Smooth muscle cell (in vitro differentiated cells): Measurements from ENCODE around the gene PKN1. TPM values are rescaled to one million over a fixed set of nuclear protein-coding genes. Genes with fewer than 3 reads are reported as not detected.

Experiments used
- DNase-seq: peaks from one replicate; lab custom pipeline; 2025; ENCODE audit not compliant: unreplicated experiment; lab: John Stamatoyannopoulos, UW
- H2AFZ ChIP-seq: fragments of 200-600 bp; sonication (generic); 2 replicates; pipeline ENCODE4 v1.6.0; 2016; ENCODE audit warnings: antibody characterized with exemption, low read depth, mild to moderate bottlenecking
- H3F3A ChIP-seq: fragments of 200-600 bp; sonication (generic); 2 replicates; pipeline ENCODE4 v1.6.0; 2017; ENCODE audit warnings: antibody characterized with exemption, low read depth
- H3K27ac ChIP-seq: fragments of 200-600 bp; sonication (generic); 2 replicates; pipeline ENCODE4 v1.5.1; 2016; ENCODE audit warnings: low read depth, mild to moderate bottlenecking
- H3K27me3 ChIP-seq: fragments of 200-600 bp; sonication (generic); 2 replicates; pipeline ENCODE4 v1.6.1; 2016; ENCODE audit warnings: low read depth, mild to moderate bottlenecking
- H3K36me3 ChIP-seq: fragments of 200-600 bp; sonication (generic); 2 replicates; pipeline ENCODE4 v1.5.1; 2016; ENCODE audit warnings: low read depth
- H3K4me1 ChIP-seq: fragments of 200-600 bp; sonication (generic); 2 replicates; pipeline ENCODE4 v1.5.1; 2016; ENCODE audit warnings: low read depth
- H3K4me2 ChIP-seq: fragments of 200-600 bp; sonication (generic); 2 replicates; pipeline ENCODE4 v1.6.0; 2016; ENCODE audit warnings: mild to moderate bottlenecking
- H3K4me3 ChIP-seq: fragments of 200-600 bp; sonication (generic); 2 replicates; pipeline ENCODE4 v1.5.1; 2016; ENCODE audit warnings: mild to moderate bottlenecking
- H3K79me2 ChIP-seq: fragments of 200-600 bp; sonication (generic); 2 replicates; pipeline ENCODE4 v1.6.0; 2016; ENCODE audit warnings: low read depth, mild to moderate bottlenecking
- H3K9ac ChIP-seq: fragments of 200-600 bp; sonication (generic); 2 replicates; pipeline ENCODE4 v1.6.0; 2016; ENCODE audit warnings: low read depth
- H3K9me3 ChIP-seq: fragments of 200-600 bp; sonication (generic); replicated peaks from 2 replicates; pipeline ENCODE4 v1.5.1; 2016; ENCODE audit warnings: low read depth
- H4K20me1 ChIP-seq: fragments of 200-600 bp; sonication (generic); 2 replicates; pipeline ENCODE4 v1.6.0; 2016; ENCODE audit warnings: low read depth
- WGBS: methylation state at CpG from one replicate; pipeline ENCODE4 v1.1.7; 2016; ENCODE audit warnings: low lambda C conversion rate; 5-methylcytosine and 5-hydroxymethylcytosine counted together
- polyA plus RNA-seq: library from polyadenylated mRNA; unstranded; fragments of >200 nt; fragmentation: Nextera tagmentation; extraction: Ambion mirVana; gene quantifications from 2 replicates; pipeline ENCODE4 v1.2.1, GENCODE V29; 2016
- total RNA-seq: library from RNA; depleted of rRNA; stranded (reverse); fragments of >200 nt; gene quantifications from 2 replicates; pipeline ENCODE4 v1.2.3, GENCODE V29; 2014
- TF ChIP-seq, protein P1 (sequence below): fragments of 200-600 bp; sonication (generic); IDR thresholded peaks from 2 replicates; pipeline ENCODE4 v1.5.1; 2017; ENCODE audit warnings: borderline replicate concordance, mild to moderate bottlenecking, antibody characterized with exemption; ENCODE audit not compliant: insufficient read depth, poor library complexity, severe bottlenecking

The PKN1 gene
- total and polyA plus RNA-seq, 2 experiments from 2014 or later: 28.0 to 64.8 TPM

DNA sequence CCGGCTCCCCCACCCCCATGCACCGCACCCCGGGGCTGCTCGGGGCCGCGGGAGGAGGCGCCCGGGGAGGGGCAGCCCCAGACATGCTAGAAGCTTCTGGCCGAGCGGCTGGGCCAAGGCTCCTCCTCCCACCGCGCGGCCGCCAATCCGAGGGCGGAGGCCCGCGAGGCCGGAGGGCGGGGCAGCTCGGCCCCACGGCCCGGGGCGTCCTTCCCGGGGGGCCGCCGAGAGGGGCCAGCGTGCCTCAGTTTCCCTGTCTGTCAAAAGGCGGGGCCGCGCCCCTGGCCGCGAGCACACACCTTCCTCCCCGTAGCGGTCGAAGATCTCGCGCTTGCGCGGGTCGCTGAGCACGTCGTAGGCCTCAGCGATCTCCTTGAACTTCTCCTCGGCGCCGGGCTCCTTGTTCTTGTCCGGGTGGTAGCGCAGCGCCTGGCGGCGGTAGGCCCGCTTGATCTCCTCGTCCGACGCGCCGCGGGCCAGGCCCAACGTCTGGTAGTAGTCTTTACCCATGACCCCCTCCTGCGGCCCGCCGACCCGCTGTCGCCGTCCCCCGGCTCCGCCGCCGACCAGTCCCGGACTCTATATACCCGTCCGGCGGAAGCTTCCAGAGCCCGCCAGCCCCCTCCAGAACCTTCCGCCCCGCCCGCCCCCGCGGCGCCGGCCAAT is 84.9 kb downstream of the PKN1 start, which contains the start of gene DNAJB1:
DNAJB1 (minus strand) TSS at position 558 of the 666 bp plus-strand sequence; CDS start at position 510, 48 bp downstream.
- peaks cover 36% of the 10 kb centered on the region for H3K79me2 ChIP-seq
- H3K36me3 ChIP-seq: peaks cover 7% of the 10 kb centered on the region
- WGBS: under 1% methylated on average over 46 of the region's 82 CpGs
- no peaks in the 10 kb centered on the region for H3K9me3 ChIP-seq
- H2AFZ ChIP-seq: peak within 1 kb of the TSS; percentile 79
- H3K27me3 ChIP-seq: no peaks in the 10 kb centered on the region
- peak within 1 kb of the TSS; percentile 92 for H3K27ac ChIP-seq
- H3K4me3 ChIP-seq: peak within 1 kb of the TSS; percentile 88
- peaks cover 49% of the 10 kb centered on the region for H4K20me1 ChIP-seq
- H3K9ac ChIP-seq: peak within 1 kb of the TSS; percentile 97
- peaks cover 17% of the 10 kb centered on the region for H3F3A ChIP-seq
- peak within 1 kb of the TSS; percentile 95 for H3K4me2 ChIP-seq
- TF ChIP-seq, protein P1, sequence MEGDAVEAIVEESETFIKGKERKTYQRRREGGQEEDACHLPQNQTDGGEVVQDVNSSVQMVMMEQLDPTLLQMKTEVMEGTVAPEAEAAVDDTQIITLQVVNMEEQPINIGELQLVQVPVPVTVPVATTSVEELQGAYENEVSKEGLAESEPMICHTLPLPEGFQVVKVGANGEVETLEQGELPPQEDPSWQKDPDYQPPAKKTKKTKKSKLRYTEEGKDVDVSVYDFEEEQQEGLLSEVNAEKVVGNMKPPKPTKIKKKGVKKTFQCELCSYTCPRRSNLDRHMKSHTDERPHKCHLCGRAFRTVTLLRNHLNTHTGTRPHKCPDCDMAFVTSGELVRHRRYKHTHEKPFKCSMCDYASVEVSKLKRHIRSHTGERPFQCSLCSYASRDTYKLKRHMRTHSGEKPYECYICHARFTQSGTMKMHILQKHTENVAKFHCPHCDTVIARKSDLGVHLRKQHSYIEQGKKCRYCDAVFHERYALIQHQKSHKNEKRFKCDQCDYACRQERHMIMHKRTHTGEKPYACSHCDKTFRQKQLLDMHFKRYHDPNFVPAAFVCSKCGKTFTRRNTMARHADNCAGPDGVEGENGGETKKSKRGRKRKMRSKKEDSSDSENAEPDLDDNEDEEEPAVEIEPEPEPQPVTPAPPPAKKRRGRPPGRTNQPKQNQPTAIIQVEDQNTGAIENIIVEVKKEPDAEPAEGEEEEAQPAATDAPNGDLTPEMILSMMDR: no peak
- peak; percentile 100 for DNase-seq
- H3K4me1 ChIP-seq: peaks cover 9% of the 10 kb centered on the region

- Histone ChIP-seq H3K9ac (peak overlapping the region; percentile 48), H3K36me3 (peaks cover 7% of the 10 kb centered on the region), H4K20me1 (peaks cover 38% of the 10 kb centered on the region), H3K27ac (peak overlapping the region; percentile 92), H3K4me2 (no peak overlapping the region), H3K9me3 (no peaks in the 10 kb centered on the region), H3F3A (peaks cover 13% of the 10 kb centered on the region), H3K79me2 (peaks cover 36% of the 10 kb centered on the region), H3K27me3 (no peaks in the 10 kb centered on the region), H3K4me1 (peaks cover 9% of the 10 kb centered on the region), H3K4me3 (peak overlapping the region; percentile 46), H2AFZ (no peak overlapping the region)
- no peak for DNase-seq
- TF ChIP-seq, protein P1: no peak
- 96% methylated on average over 22 of the region's 22 CpGs for WGBS
Observed at GRCh38 chr19:14519245-14519859, 86.2 kb downstream of the PKN1 start.

- no peaks in the 10 kb centered on the region for H3K9me3 ChIP-seq
- H2AFZ ChIP-seq: no peak overlapping the region
- no peak overlapping the region for H3K4me2 ChIP-seq
- H3K36me3 ChIP-seq: peaks cover 1% of the 10 kb centered on the region
- peak overlapping the region; percentile 48 for H3K9ac ChIP-seq
- H4K20me1 ChIP-seq: peaks cover 32% of the 10 kb centered on the region
- H3K4me1 ChIP-seq: peaks cover 9% of the 10 kb centered on the region
- H3K27ac ChIP-seq: peak overlapping the region; percentile 92
- no peaks in the 10 kb centered on the region for H3K27me3 ChIP-seq
- peaks cover 13% of the 10 kb centered on the region for H3F3A ChIP-seq
- H3K79me2 ChIP-seq: peaks cover 31% of the 10 kb centered on the region
- TF ChIP-seq, protein P1: no peak
- no peak overlapping the region for H3K4me3 ChIP-seq
- WGBS: 13% methylated on average over 2 of the region's 2 CpGs
- DNase-seq: no peak
Observed at GRCh38 chr19:14519860-14520407, 86.8 kb downstream of the PKN1 start.
